ENCODE measurements around the gene CACNB3.

CACNB3 gene

GRCh38 chr12:48775299-48775698 is 43.0 kb upstream of the CACNB3 start:
- TF ChIP-seq, protein P1, sequence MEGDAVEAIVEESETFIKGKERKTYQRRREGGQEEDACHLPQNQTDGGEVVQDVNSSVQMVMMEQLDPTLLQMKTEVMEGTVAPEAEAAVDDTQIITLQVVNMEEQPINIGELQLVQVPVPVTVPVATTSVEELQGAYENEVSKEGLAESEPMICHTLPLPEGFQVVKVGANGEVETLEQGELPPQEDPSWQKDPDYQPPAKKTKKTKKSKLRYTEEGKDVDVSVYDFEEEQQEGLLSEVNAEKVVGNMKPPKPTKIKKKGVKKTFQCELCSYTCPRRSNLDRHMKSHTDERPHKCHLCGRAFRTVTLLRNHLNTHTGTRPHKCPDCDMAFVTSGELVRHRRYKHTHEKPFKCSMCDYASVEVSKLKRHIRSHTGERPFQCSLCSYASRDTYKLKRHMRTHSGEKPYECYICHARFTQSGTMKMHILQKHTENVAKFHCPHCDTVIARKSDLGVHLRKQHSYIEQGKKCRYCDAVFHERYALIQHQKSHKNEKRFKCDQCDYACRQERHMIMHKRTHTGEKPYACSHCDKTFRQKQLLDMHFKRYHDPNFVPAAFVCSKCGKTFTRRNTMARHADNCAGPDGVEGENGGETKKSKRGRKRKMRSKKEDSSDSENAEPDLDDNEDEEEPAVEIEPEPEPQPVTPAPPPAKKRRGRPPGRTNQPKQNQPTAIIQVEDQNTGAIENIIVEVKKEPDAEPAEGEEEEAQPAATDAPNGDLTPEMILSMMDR (IDR thresholded peaks at IDR 0.05; ENCODE audit: low read depth, low read length) = no peak
- no peak for DNase-seq (ENCODE audit: extremely low read depth, low read depth)

DNA sequence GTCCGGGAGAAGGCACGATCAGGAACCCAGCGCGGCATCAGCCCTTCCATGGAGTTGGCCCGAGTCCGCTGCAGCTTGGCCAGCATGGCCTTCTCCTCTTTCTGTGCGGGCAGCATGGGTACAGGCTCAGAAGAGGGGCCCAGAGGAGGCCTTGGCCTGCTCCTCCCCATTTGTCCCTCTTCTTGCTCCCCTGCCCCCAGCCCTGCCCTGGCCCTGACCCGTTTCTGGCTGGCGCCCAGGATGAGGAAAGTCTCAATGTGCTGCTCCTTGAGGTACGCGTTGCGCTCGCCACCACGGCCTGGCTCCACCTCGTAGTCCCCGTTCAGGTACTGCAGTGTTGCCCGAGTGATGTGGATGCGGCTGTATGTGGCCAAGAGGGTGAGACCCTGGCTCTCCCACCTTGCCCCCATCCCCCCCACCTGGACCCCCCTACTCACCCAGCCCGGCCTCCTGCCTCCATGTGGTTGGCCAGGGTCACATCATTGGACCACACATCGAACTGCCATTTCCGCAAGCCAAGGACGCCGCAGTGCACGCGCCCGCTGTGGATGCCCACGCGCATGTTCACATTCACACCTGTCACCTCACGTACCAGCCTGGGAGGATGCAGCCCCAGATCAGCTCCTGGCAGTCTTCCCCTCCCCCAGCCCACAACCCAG is 42.2 kb upstream of the CACNB3 start:
- TF ChIP-seq, protein P1 (IDR thresholded peaks at IDR 0.05; ENCODE audit: low read depth, low read length) = no peak
- no peak for DNase-seq (ENCODE audit: extremely low read depth, low read depth)

DNA sequence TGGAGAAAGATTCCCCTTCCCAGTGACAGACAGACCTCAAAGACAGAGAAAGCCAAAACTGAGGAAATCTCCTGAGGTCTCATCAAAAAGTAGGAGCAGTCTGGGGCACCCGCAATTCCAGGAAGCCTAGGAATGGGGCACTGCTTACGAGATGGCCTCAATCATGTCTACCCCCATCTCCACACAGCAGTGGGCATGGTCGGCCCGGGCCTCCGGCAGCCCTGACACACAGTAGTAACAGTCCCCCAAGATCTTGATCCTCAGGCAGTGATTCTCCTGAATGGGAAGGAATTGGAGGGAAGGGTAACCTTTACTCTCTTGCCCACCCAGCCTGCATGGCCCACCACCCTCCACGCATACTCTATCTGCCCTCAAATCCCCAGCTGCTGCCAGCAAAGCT is 41.3 kb upstream of the CACNB3 start:
- TF ChIP-seq, protein P1 (IDR thresholded peaks at IDR 0.05; ENCODE audit: low read depth, low read length) = no peak
- DNase-seq (ENCODE audit: extremely low read depth, low read depth) = no peak

GRCh38 chr12:48777501-48778400 is 40.5 kb upstream of the CACNB3 start:
- TF ChIP-seq, protein P1 (IDR thresholded peaks at IDR 0.05; ENCODE audit: low read depth, low read length) = no peak
- no peak for DNase-seq (ENCODE audit: extremely low read depth, low read depth)

DNA sequence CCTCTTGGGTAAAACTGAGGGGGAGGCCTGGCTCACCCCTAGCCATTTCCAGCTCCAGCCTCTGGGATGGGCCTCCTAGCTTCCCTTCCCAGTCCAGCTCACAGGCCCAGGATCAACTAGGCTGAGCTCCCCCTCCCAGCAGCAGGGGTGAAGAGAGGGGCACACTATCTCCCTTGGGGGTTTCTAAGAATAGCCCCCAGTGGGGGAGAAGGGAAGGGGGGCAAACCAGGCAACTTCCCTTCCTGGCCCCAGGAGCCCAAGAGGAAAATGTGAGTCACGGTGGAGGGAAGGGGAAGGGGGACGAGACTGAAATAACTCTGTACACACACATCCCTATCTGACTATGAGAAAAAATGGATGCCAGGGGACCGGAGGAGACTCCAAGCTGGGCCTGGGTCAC is 38.4 kb upstream of the CACNB3 start:
- DNase-seq (ENCODE audit: extremely low read depth, low read depth) = no peak
- TF ChIP-seq, protein P1 (IDR thresholded peaks at IDR 0.05; ENCODE audit: low read depth, low read length) = no peak

- DNase-seq (ENCODE audit: extremely low read depth, low read depth) = no peak
- TF ChIP-seq, protein P1 (IDR thresholded peaks at IDR 0.05; ENCODE audit: low read depth, low read length) = no peak
These were observed 37.8 kb upstream of the CACNB3 start for GRCh38 chr12:48780381-48781025.

All from AG09319 (cell line).